ENCODE results near the gene LIAS.
A peak's percentile ranks its signal among the peaks of the same experiment; 100 is the strongest.

LIAS gene

GRCh38 chr4:39426728-39427127, 32.1 kb upstream of the LIAS start:
- no peak overlapping the region for H2AFZ ChIP-seq
- TF ChIP-seq CTCF (IDR thresholded peaks at IDR 0.05): no peak
- no peak overlapping the region for H3K9ac ChIP-seq
- no peaks in the 10 kb centered on the region for H3K36me3 ChIP-seq (ENCODE audit: control insufficient read depth, insufficient read depth, low read length)
- H3K4me2 ChIP-seq (ENCODE audit: low read length): no peak overlapping the region
- H3K4me3 ChIP-seq (ENCODE audit: low read depth, low read length): no peak overlapping the region
- H3K79me2 ChIP-seq: no peaks in the 10 kb centered on the region
- no peaks in the 10 kb centered on the region for H3K9me3 ChIP-seq (ENCODE audit: control insufficient read depth, low read length)
- no peaks in the 10 kb centered on the region for H3K27me3 ChIP-seq (ENCODE audit: control insufficient read depth, insufficient read depth, low read length)
- H3K4me1 ChIP-seq: peaks cover 2% of the 10 kb centered on the region
- H3K27ac ChIP-seq: no peak overlapping the region

GRCh38 chr4:39427520-39428114, 31.2 kb upstream of the LIAS start:
- Histone ChIP-seq H3K4me1 (peaks cover 2% of the 10 kb centered on the region), H3K79me2 (no peaks in the 10 kb centered on the region), H3K36me3 (ENCODE audit: control insufficient read depth, insufficient read depth, low read length) (no peaks in the 10 kb centered on the region), H2AFZ (peak overlapping the region; percentile 53), H3K4me3 (ENCODE audit: low read depth, low read length) (no peak overlapping the region), H3K9ac (no peak overlapping the region), H3K27ac (no peak overlapping the region), H3K4me2 (ENCODE audit: low read length) (peak overlapping the region; percentile 58), H3K27me3 (ENCODE audit: control insufficient read depth, insufficient read depth, low read length) (no peaks in the 10 kb centered on the region), H3K9me3 (ENCODE audit: control insufficient read depth, low read length) (no peaks in the 10 kb centered on the region)
- no peak for TF ChIP-seq CTCF (IDR thresholded peaks at IDR 0.05)

- H3K36me3 ChIP-seq (ENCODE audit: control insufficient read depth, insufficient read depth, low read length): no peaks in the 10 kb centered on the region
- H3K9ac ChIP-seq: no peak overlapping the region
- H3K9me3 ChIP-seq (ENCODE audit: control insufficient read depth, low read length): no peaks in the 10 kb centered on the region
- H3K27me3 ChIP-seq (ENCODE audit: control insufficient read depth, insufficient read depth, low read length): no peaks in the 10 kb centered on the region
- no peak overlapping the region for H3K27ac ChIP-seq
- H3K79me2 ChIP-seq: no peaks in the 10 kb centered on the region
- peaks cover 2% of the 10 kb centered on the region for H3K4me1 ChIP-seq
- no peak overlapping the region for H3K4me2 ChIP-seq (ENCODE audit: low read length)
- no peak overlapping the region for H3K4me3 ChIP-seq (ENCODE audit: low read depth, low read length)
- TF ChIP-seq CTCF (IDR thresholded peaks at IDR 0.05): no peak
- peak overlapping the region; percentile 28 for H2AFZ ChIP-seq
Observed at GRCh38 chr4:39429476-39430334, 29.2 kb upstream of the LIAS start.

GRCh38 chr4:39433878-39434492, 24.9 kb upstream of the LIAS start:
- no peak for TF ChIP-seq CTCF (IDR thresholded peaks at IDR 0.05)
- Histone ChIP-seq H3K36me3 (ENCODE audit: control insufficient read depth, insufficient read depth, low read length) (no peaks in the 10 kb centered on the region), H3K4me2 (ENCODE audit: low read length) (no peak overlapping the region), H3K4me3 (ENCODE audit: low read depth, low read length) (no peak overlapping the region), H3K27ac (no peak overlapping the region), H3K27me3 (ENCODE audit: control insufficient read depth, insufficient read depth, low read length) (no peaks in the 10 kb centered on the region), H3K9me3 (ENCODE audit: control insufficient read depth, low read length) (no peaks in the 10 kb centered on the region), H3K79me2 (no peaks in the 10 kb centered on the region), H3K9ac (no peak overlapping the region), H3K4me1 (peaks cover 2% of the 10 kb centered on the region), H2AFZ (no peak overlapping the region)
